Stimulated activated CD8-positive, alpha-beta memory T cell treated with anti-CD3 and anti-CD28 coated beads, Interleukin-12 subunit alpha, Interleukin-12 subunit beta, amount 100 ng/mL, for 24 hours (primary cell): ENCODE results near the gene INAFM1.
"Not testable (repeated sequence)": the region's sequence is repeated elsewhere in the genome, so short reads cannot be mapped to it uniquely, and the experiment has no call there.

Experiments
- DNase-seq: peaks from one replicate; pipeline ENCODE4 v3.0.0-alpha.2; 2020; ENCODE audit errors: extremely low read depth

INAFM1 gene

GRCh38 chr19:47240996-47241918, 33.4 kb upstream of the INAFM1 start:
- DNase-seq, result no peak

DNA sequence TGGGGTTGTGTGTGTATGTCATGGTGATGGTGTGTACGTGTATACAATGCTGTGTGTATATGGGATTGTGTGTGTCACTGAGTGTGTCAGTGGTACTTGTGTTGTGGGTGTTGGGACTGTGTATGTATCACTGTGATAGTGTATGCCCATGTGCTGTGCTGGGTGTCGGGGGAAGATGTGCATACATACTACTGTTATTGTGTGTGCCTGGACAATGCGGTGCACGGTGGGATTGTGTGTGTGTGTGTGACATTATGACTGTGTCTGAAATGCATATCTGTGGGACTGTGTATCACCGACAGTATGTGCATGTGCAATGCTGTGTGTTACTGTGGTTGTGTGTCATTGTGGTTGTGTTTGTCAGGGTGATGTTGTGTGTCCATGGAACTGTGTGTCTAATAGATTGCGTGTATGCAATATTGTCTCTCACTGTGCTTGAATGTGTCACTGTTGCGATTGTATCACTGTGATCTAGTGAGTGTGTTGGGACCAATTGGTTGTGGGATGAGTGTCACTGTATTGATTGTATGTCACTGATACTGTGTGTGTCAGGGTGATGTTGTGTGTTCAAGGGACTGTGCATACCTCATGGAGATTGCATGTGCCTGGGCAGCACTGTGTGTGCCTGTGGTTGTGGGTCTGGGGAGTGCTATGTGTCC, 32.6 kb upstream of the INAFM1 start:
- no peak for DNase-seq

- no peak for DNase-seq
These were observed 31.3 kb upstream of the INAFM1 start for GRCh38 chr19:47243364-47243775.

GRCh38 chr19:47243776-47244547, 30.7 kb upstream of the INAFM1 start:
- peak; percentile 73 for DNase-seq

GRCh38 chr19:47247308-47247990, 27.2 kb upstream of the INAFM1 start:
- DNase-seq, result no peak

DNA sequence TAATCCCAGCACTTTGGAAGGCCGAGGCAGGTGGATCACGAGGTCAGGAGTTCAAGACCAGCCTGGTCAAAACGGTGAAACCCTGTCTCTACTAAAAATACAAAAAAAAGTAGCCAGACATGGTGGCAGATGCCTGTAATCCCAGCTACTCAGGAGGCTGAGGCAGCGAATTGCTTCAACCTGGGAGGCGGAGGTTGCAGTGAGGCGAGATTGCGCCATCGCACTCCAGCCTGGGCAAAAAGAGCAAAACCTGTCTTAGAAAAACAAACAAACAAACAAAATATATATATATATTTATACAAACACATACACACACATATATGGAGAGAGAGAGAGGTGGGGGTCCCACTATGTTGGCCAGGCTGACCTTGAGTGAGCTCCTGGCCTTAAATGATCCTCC, 21.7 kb upstream of the INAFM1 start:
- DNase-seq, result not testable (repeated sequence)

- no peak for DNase-seq
These were observed 21.2 kb upstream of the INAFM1 start for GRCh38 chr19:47253467-47253881.

- DNase-seq, result no peak
These were observed 20.7 kb upstream of the INAFM1 start for GRCh38 chr19:47253970-47254369.

DNA sequence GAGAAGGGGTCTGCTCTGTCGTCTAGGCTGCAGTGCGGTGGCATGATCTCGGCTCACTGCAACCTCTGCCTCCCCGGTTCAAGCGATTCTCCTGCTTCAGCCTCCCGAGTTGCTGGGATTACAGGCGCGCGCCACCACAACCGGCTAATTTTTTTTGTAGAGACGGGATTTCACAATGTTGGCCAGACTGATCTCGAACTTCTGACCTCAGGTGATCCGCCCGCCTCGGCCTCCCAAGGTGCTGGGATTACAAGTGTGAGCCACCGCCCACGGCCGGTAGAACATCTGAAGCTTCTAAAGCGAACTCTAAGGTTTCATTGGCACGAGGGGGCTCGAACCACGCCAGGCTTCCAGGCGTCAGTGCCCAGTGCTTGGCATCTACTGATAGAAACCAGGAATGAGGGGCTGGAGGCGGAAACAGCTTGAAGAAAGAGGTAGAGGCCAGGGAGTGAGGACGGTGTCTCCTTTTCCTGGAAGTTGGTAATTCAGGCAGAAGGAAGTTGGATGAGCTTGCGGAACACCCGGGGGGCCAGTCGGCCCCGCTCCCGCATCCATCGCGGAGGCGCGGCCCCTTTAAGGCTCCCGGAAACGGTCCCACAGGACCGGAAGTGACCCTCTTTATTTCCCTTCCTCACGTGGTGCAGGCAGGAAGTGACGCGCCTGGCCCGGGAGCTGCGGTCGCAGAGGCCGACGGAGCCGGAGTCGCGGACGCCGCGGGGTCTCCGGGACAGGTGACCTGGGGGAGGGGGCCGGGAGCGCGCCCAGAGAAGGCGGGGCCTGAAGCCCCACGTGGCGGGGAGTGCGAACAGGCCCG, 18.6 kb upstream of the INAFM1 start, which contains the start of gene CCDC9:
TSS of gene CCDC9 (plus strand) at position 647 of the 814 bp plus-strand sequence. CDS start 1,876 bp downstream, outside the sequence.
- DNase-seq, result peak; percentile 86

GRCh38 chr19:47256693-47257410, 17.8 kb upstream of the INAFM1 start:
- peak; percentile 100 for DNase-seq

DNA sequence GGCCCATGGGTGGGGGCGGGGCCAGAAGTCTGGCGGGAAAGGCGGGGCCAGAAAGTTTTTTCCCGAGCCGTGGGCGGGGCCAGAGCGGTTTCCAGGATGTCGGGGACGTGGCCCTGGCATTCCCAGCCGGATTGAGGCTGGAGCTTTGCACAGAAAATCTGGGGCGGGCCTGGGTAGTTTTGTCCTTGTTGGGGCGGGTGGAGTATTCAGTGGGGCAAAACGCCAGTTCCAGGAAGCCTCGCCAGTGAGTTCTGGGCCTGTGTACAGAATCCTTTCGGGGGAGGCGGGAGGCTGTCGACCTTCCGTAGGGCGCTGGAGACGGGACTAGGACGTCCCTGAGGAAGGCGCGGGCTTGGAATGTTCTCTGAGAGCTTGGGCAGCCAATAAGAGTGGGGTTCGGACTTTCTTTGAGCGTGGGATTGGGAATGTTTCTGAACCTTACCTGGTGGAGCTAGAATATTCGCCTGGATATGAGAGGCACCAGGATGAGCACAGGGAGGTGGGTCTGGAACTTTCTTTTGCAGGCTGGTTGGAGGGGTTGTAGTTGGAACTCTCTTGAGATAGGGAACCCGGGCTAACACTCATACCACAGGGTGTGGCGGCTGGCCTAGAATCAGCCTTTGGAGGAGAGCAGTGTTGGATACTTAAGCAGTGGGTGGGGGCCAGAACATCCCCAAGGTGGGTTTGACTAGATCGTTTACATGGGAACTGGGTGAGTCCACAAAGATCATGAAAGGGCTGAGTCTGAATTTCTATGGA, 17.1 kb upstream of the INAFM1 start:
- DNase-seq, result no peak

GRCh38 chr19:47258434-47258833, 16.3 kb upstream of the INAFM1 start:
- DNase-seq, result no peak

- no peak for DNase-seq
These were observed 15.7 kb upstream of the INAFM1 start for GRCh38 chr19:47258895-47259555.

DNA sequence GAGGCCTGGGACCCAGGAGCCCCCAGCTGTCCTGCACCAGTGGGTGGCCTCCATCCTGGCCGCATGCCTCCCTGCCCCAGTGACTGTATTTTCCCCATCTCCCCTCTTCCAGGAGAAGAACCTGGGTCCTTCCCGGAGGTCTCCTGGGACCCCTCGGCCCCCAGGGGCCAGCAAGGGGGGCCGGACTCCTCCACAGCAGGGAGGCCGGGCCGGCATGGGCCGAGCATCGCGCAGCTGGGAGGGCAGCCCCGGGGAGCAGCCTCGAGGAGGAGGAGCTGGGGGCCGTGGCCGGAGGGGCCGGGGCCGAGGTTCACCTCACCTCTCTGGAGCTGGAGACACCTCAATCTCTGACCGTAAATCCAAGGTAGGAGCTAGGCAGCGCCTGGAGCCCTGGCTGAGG, 14.2 kb upstream of the INAFM1 start:
- no peak for DNase-seq

GRCh38 chr19:47261946-47262793, 12.5 kb upstream of the INAFM1 start:
- DNase-seq, result not testable (repeated sequence)

DNA sequence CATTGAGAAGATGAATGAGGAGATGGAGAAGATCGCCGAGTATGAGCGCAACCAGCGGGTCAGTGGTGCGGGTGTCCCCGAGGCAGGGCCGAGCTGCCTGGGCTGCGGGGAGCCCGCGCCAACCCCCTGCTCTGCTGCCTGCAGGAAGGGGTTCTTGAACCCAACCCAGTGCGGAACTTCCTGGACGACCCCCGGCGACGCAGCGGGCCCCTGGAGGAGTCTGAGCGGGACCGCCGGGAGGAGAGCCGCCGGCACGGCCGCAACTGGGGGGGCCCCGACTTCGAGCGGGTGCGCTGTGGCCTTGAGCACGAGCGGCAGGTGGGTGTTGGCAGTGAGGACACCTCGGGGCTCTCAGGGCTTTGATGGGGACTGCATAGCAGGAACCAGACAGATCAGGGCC, 10.1 kb upstream of the INAFM1 start:
- no peak for DNase-seq

DNA sequence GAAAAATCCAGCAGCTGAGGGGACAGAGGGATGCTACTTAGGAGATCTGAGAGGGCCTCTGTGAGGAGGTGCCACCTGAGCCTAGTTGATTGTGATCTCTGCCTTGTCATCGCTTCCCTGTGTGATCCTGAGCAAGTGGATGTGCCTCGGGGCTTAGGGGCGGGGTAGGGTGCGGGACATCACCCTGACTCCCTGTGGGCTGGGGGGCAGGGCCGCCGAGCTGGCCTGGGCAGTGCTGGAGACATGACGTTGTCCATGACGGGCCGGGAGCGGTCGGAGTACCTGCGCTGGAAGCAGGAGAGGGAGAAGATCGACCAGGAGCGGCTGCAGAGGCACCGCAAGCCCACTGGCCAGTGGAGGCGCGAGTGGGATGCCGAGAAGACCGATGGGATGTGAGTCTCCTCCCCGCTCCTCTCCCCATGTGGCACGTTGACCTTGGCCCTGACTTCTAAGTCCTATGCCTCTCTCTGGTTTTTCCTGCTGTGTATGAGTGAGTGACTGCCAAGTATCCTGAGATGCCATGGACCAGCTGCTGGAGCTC, 8.2 kb upstream of the INAFM1 start:
- DNase-seq, result no peak
